Vagina (tissue), 2 donors: ENCODE results near the gene CUBN. TPM values are rescaled to one million over a fixed set of nuclear protein-coding genes. Genes with fewer than 3 reads are reported as not detected.

Source experiments
- DNase-seq, 2 donors: peaks; one replicate each; pipeline ENCODE4 v3.0.0-alpha.2; 2017; ENCODE audit errors: extremely low spot score in 2 of 2
- H3K27ac ChIP-seq: fragments of 200-600 bp; sonication (generic); one replicate; pipeline ENCODE4 v1.5.1; 2019
- H3K27me3 ChIP-seq: fragments of 200-600 bp; sonication (generic); one replicate; pipeline ENCODE4 v1.5.1; 2019
- H3K36me3 ChIP-seq, 2 donors: fragments of 200-600 bp; sonication (generic); one replicate each; pipeline ENCODE4 v1.5.1; 2017 to 2019
- H3K4me1 ChIP-seq: fragments of 200-600 bp; sonication (generic); one replicate; pipeline ENCODE4 v1.5.1; 2019
- H3K4me3 ChIP-seq, 2 donors: fragments of 200-600 bp; sonication (generic); 1 replicate in 1 of 2; 2 replicates in 1 of 2; pipeline ENCODE4 v1.5.1; 2016 to 2019
- H3K9me3 ChIP-seq: fragments of 200-600 bp; sonication (generic); one replicate; pipeline ENCODE4 v1.5.1; 2019
- POLR2A ChIP-seq, 2 donors: fragments of 450-650 bp; IDR thresholded peaks; one replicate each; pipeline ENCODE4 v1.6.1; 2017; ENCODE audit warnings: antibody characterized with exemption in 2 of 2, mild to moderate bottlenecking in 2 of 2, moderate library complexity in 2 of 2
- POLR2AphosphoS5 ChIP-seq, 2 donors: sonication (generic); formaldehyde crosslinking; IDR thresholded peaks; one replicate each; pipeline ENCODE4 v1.9.0; 2017; ENCODE audit warnings: antibody characterized with exemption in 2 of 2, mild to moderate bottlenecking in 2 of 2, low read depth in 1 of 2; ENCODE audit not compliant: insufficient read depth in 1 of 2
- intact Hi-C: fragments of 100-400 bp; cut with DNase I; formaldehyde crosslinking; loops from one replicate; pipeline ENCODE4 v1.15.1; 2023
- total RNA-seq: library from RNA; depleted of rRNA; stranded (reverse); fragments of >200 nt; gene quantifications from one replicate; pipeline ENCODE4 v1.2.3, GENCODE V29; 2016
- TF ChIP-seq, protein P1 (sequence below), 3 experiments: fragments of 450-650 bp in 2 of 3; fragments of 200-600 bp in 1 of 3; sonication (generic) in 1 of 3; IDR thresholded peaks; one replicate each; pipeline ENCODE4 v1.5.1; 2017 to 2019; ENCODE audit warnings: antibody characterized with exemption in 3 of 3, mild to moderate bottlenecking in 2 of 3, moderate library complexity in 2 of 3

The CUBN gene
- total RNA-seq, 1 donor from 2014 or later = 4.4 TPM

DNA sequence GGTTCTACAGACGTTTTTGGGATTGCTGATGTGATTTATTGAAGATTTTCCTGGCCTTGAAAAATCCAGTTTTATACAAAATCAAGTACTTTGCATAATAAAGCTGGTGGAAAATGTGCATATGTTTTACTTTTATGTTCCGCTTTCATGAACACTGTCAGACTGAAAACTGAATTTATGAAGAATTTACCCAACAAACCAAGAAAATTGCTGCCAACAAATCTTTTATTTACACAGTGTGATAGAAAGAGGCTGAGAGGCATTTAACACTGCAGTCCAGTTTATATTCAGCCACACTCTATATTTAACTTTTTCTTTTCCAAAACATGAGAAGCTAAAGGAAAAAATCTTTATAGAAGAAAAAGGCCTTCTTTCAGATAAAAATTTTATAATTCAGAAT lies 277.0 kb downstream of the CUBN start:
- intact Hi-C loops = no loop called here
- no peaks in the 10 kb centered on the region for H3K36me3 ChIP-seq

DNA sequence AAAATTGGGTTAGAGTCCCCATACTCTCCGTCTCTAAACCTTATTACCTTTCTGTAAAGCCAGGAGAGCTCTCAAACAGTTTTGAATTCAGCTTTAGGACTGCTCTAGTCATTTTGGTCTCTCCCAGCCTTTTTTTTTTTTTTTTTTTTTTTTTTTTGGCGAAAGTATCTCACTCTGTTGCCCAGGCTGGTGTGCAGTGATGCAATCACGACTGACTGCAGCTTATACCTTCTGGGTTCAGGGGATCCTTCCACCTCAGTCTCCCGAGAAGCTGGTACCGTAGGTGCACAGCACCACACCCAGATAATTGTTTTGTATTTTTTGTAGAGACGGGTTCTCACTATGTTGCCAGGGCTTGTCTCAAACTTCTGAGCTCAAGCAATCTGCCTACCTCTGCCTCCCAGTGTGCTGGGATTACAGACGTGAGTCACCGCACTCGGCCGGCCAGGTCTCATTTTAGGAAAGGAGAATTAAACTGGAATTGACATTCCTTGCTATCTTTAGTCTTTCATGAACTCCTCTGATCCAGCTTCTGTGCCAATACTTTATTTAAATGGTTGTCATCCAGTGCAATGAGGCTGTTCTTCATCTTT lies 281.0 kb downstream of the CUBN start:
- Histone ChIP-seq H3K4me3 (no peak overlapping the region), H3K4me1 (no peaks in the 10 kb centered on the region), H3K27me3 (no peaks in the 10 kb centered on the region), H3K9me3 (no peaks in the 10 kb centered on the region), H3K27ac (no peak overlapping the region), H3K36me3 (no peaks in the 10 kb centered on the region)
- TF ChIP-seq POLR2AphosphoS5 (IDR thresholded peaks at IDR 0.05; ENCODE audit: insufficient read depth in 1 of 2, low read depth in 1 of 2) (no peak), POLR2A (IDR thresholded peaks at IDR 0.05) (no peak)
- TF ChIP-seq, protein P1, sequence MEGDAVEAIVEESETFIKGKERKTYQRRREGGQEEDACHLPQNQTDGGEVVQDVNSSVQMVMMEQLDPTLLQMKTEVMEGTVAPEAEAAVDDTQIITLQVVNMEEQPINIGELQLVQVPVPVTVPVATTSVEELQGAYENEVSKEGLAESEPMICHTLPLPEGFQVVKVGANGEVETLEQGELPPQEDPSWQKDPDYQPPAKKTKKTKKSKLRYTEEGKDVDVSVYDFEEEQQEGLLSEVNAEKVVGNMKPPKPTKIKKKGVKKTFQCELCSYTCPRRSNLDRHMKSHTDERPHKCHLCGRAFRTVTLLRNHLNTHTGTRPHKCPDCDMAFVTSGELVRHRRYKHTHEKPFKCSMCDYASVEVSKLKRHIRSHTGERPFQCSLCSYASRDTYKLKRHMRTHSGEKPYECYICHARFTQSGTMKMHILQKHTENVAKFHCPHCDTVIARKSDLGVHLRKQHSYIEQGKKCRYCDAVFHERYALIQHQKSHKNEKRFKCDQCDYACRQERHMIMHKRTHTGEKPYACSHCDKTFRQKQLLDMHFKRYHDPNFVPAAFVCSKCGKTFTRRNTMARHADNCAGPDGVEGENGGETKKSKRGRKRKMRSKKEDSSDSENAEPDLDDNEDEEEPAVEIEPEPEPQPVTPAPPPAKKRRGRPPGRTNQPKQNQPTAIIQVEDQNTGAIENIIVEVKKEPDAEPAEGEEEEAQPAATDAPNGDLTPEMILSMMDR (IDR thresholded peaks at IDR 0.05) = no peak
- intact Hi-C loops = no loop called here
- no peak for DNase-seq

More for the DNA sequence above, 277.0 kb downstream of the CUBN start:
- TF ChIP-seq, protein P1 (IDR thresholded peaks at IDR 0.05) = no peak
- TF ChIP-seq POLR2AphosphoS5 (IDR thresholded peaks at IDR 0.05; ENCODE audit: insufficient read depth in 1 of 2, low read depth in 1 of 2) = no peak
- TF ChIP-seq POLR2A (IDR thresholded peaks at IDR 0.05) = no peak
- DNase-seq = no peak
- no peak overlapping the region for H3K4me3 ChIP-seq
- H3K27me3 ChIP-seq = no peaks in the 10 kb centered on the region
- H3K4me1 ChIP-seq = no peaks in the 10 kb centered on the region
- H3K9me3 ChIP-seq = no peaks in the 10 kb centered on the region
- H3K27ac ChIP-seq = no peak overlapping the region

DNA sequence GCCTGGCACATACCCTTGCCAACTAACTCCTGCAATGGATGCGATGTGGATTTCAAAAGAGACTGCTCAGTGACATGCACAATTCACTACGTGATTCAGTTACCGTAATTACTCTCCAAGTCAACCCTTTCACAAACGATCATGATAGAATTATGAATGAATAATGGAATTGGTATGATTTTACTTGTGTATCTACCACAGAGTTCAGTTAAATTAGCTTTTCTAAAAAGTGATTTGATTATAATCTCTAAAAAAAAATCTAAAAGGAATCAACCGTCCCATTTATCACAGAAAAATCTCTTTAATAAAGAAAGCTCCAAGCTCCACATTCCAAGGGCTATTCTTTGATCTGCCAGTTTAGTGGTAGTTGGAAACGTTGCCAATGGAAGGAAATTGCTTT lies 282.0 kb downstream of the CUBN start:
- Histone ChIP-seq H3K27me3 (no peaks in the 10 kb centered on the region), H3K27ac (no peak overlapping the region), H3K4me1 (no peaks in the 10 kb centered on the region), H3K36me3 (no peaks in the 10 kb centered on the region), H3K4me3 (no peak overlapping the region), H3K9me3 (no peaks in the 10 kb centered on the region)
- DNase-seq = no peak
- intact Hi-C loops = no loop called here
- TF ChIP-seq, protein P1 (IDR thresholded peaks at IDR 0.05) = no peak
- TF ChIP-seq POLR2A (IDR thresholded peaks at IDR 0.05) (no peak), POLR2AphosphoS5 (IDR thresholded peaks at IDR 0.05; ENCODE audit: insufficient read depth in 1 of 2, low read depth in 1 of 2) (no peak)

DNA sequence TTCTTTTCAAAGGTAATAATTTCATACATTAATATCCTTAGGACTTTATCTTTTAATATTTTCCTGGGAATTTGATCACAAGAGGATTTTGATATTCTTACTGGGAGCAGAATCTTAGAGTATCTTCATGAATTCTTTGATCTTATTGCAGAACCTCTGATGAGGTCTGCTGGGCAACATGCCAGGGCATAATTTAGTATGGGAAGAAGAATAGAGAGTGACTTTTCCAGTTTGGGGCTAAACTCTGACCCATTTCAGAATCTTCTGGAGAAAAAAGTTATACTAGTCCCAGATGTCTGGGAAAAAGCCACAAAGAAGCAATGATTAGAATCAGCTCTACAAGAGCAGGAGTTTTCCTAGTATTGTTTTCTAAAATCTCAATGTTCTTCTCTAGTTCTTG lies 284.4 kb downstream of the CUBN start:
- intact Hi-C loops = no loop called here
- TF ChIP-seq POLR2A (IDR thresholded peaks at IDR 0.05) = no peak
- TF ChIP-seq, protein P1 (IDR thresholded peaks at IDR 0.05) = no peak
- TF ChIP-seq POLR2AphosphoS5 (IDR thresholded peaks at IDR 0.05; ENCODE audit: insufficient read depth in 1 of 2, low read depth in 1 of 2) = no peak
- no peaks in the 10 kb centered on the region for H3K9me3 ChIP-seq
- H3K4me3 ChIP-seq = no peak overlapping the region
- no peak overlapping the region for H3K27ac ChIP-seq
- H3K4me1 ChIP-seq = no peaks in the 10 kb centered on the region
- no peaks in the 10 kb centered on the region for H3K27me3 ChIP-seq
- no peak for DNase-seq
- H3K36me3 ChIP-seq = no peaks in the 10 kb centered on the region

DNA sequence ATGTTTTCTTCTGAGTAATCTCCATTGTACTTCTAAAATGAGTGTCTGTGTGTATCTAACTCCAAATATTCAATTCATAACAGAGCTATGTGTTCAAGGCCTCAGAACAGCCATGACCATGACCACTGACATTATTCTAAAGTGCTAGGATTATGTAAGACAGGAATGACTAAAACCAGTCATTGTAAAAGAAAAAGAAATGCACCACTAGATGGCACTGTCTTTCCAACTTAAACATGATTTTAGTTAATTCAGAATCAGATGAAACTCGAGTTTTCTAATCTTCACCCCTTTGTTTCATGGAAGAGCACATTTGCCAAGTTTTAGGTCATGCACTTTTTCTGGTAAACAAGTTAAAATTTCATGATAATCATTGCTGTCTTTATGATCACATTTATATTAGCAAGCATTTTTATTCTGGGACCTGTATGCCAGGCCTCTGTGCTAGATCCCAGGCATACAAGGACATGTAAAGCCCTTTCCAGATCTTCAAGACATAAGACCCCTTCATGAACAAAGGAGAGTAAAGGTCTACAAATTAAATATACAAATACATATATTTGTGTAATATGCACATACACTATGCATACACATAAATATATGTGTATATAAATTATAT lies 286.2 kb downstream of the CUBN start:
- no peak overlapping the region for H3K27ac ChIP-seq
- H3K4me1 ChIP-seq = no peaks in the 10 kb centered on the region
- TF ChIP-seq POLR2A (IDR thresholded peaks at IDR 0.05) (no peak), POLR2AphosphoS5 (IDR thresholded peaks at IDR 0.05; ENCODE audit: insufficient read depth in 1 of 2, low read depth in 1 of 2) (peak in 1 of 2 donors; percentile 25)
- TF ChIP-seq, protein P1 (IDR thresholded peaks at IDR 0.05) = peak in 2 of 3 experiments; percentile 44 to 75
- intact Hi-C loops = loop anchor here (5.0 kb wide), 1 partner anchor 409 kb away; no protein-coding TSS in a partner anchor
- DNase-seq = no peak
- H3K27me3 ChIP-seq = no peaks in the 10 kb centered on the region
- H3K9me3 ChIP-seq = no peaks in the 10 kb centered on the region
- H3K4me3 ChIP-seq = no peak overlapping the region
- H3K36me3 ChIP-seq = no peaks in the 10 kb centered on the region
